GM12892 (cell line): Measurements from ENCODE around the gene IL36RN.

ENCODE experiments used
- POLR2A ChIP-seq: IDR thresholded peaks from 2 replicates; pipeline ENCODE4 v1.6.1; 2011; ENCODE audit warnings: low read depth, low read length, control low read depth
- POLR2AphosphoS5 ChIP-seq: IDR thresholded peaks from 2 replicates; pipeline ENCODE4 v1.6.1; 2011; ENCODE audit warnings: low read depth, low read length, control low read depth

- TF ChIP-seq POLR2A (no peak), POLR2AphosphoS5 (no peak)
These were observed 26.5 kb downstream of the IL36RN start for GRCh38 chr2:113085542-113085941.
